Measurements from ENCODE around the gene RBM11. TPM values are rescaled to one million over a fixed set of nuclear protein-coding genes. Genes with fewer than 3 reads are reported as not detected.

Gene RBM11
- total RNA-seq, 1 experiment from 2014 or later, result 1.7 TPM

DNA sequence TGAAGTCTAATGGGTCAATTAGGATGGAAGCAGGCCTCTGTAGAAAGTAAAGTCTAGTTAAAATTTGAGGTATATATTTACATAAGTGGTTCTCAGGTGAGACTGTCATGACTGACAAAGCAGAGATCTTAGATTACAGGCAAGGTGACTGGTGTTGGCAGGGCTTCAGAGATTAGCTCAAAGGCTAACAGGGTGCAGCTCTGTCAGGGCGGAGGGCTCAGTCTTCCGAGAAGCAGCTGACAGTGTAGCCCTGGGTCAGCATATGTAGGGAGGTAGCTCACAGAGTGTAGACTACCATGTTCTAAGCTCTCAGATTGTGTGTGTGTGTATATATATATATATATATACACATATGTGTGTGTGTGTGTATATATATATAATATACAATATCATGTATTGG, 54.7 kb downstream of the RBM11 start:
- Mint-ChIP-seq H3K9me3 (ENCODE audit: low read depth, unreplicated experiment) (no peaks in the 10 kb centered on the region), H3K4me1 (ENCODE audit: low read depth, unreplicated experiment) (no peaks in the 10 kb centered on the region), H3K36me3 (ENCODE audit: insufficient read depth, unreplicated experiment) (no peaks in the 10 kb centered on the region), H3K4me3 (ENCODE audit: low read depth, unreplicated experiment) (no peak overlapping the region), H3K27ac (ENCODE audit: unreplicated experiment) (no peak overlapping the region), H3K27me3 (ENCODE audit: unreplicated experiment) (peaks cover 10% of the 10 kb centered on the region)
- DNase-seq, result no peak
- no TSS peak for BruUV-seq (replicated peaks)
- intact Hi-C loops (cut with micrococcal nuclease; ENCODE audit: unreplicated experiment), result no loop called here
- CTCF ChIA-PET, result no interaction called here
- TF ChIP-seq, protein P1, sequence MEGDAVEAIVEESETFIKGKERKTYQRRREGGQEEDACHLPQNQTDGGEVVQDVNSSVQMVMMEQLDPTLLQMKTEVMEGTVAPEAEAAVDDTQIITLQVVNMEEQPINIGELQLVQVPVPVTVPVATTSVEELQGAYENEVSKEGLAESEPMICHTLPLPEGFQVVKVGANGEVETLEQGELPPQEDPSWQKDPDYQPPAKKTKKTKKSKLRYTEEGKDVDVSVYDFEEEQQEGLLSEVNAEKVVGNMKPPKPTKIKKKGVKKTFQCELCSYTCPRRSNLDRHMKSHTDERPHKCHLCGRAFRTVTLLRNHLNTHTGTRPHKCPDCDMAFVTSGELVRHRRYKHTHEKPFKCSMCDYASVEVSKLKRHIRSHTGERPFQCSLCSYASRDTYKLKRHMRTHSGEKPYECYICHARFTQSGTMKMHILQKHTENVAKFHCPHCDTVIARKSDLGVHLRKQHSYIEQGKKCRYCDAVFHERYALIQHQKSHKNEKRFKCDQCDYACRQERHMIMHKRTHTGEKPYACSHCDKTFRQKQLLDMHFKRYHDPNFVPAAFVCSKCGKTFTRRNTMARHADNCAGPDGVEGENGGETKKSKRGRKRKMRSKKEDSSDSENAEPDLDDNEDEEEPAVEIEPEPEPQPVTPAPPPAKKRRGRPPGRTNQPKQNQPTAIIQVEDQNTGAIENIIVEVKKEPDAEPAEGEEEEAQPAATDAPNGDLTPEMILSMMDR (IDR thresholded peaks at IDR 0.05; ENCODE audit: unreplicated experiment), result no peak

DNA sequence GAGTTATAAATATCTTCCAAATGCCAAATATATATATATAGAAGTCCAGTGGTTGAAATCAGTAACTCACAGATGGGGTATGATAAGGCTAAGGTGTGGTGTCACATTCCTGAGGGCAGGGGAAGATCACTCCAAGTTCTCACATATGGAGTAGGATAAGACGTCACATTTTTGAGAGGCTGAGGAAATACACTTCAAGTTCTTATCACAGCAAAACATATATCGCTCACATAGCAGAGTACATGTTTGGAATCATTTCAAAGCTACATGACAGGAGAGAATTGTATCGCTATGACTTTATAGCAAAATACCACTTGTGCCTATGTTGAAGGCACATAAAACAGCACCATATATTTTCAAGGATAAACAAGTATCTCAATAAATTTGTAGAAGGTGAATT, 55.1 kb downstream of the RBM11 start:
- intact Hi-C loops (cut with micrococcal nuclease; ENCODE audit: unreplicated experiment), result no loop called here
- Mint-ChIP-seq H3K27me3 (ENCODE audit: unreplicated experiment) (peaks cover 10% of the 10 kb centered on the region), H3K9me3 (ENCODE audit: low read depth, unreplicated experiment) (no peaks in the 10 kb centered on the region), H3K4me1 (ENCODE audit: low read depth, unreplicated experiment) (no peaks in the 10 kb centered on the region), H3K36me3 (ENCODE audit: insufficient read depth, unreplicated experiment) (no peaks in the 10 kb centered on the region), H3K27ac (ENCODE audit: unreplicated experiment) (no peak overlapping the region), H3K4me3 (ENCODE audit: low read depth, unreplicated experiment) (no peak overlapping the region)
- TF ChIP-seq, protein P1 (IDR thresholded peaks at IDR 0.05; ENCODE audit: unreplicated experiment), result no peak
- DNase-seq, result no peak
- BruUV-seq (replicated peaks), result no TSS peak
- CTCF ChIA-PET, result no interaction called here

DNA sequence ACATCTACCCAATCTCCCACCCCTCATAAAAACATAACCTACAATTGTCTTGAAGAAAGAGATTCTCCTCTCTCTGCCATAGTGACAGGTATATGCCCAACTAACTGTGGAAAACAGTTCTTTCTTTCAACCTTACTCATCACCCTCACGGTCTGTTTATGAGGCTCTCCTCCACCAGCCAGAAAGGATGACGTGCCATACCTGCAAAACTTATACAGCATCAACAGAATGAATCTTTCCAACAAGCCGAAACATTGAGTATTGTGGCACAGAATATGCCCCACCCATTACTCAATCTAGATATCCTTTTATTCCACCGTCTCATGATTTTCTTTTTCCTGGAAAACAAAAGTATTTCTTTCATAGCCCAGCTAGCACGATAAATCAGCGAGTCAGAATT, 55.7 kb downstream of the RBM11 start:
- BruUV-seq (replicated peaks), result no TSS peak
- no peaks in the 10 kb centered on the region for H3K9me3 Mint-ChIP-seq (ENCODE audit: low read depth, unreplicated experiment)
- CTCF ChIA-PET, result no interaction called here

DNA sequence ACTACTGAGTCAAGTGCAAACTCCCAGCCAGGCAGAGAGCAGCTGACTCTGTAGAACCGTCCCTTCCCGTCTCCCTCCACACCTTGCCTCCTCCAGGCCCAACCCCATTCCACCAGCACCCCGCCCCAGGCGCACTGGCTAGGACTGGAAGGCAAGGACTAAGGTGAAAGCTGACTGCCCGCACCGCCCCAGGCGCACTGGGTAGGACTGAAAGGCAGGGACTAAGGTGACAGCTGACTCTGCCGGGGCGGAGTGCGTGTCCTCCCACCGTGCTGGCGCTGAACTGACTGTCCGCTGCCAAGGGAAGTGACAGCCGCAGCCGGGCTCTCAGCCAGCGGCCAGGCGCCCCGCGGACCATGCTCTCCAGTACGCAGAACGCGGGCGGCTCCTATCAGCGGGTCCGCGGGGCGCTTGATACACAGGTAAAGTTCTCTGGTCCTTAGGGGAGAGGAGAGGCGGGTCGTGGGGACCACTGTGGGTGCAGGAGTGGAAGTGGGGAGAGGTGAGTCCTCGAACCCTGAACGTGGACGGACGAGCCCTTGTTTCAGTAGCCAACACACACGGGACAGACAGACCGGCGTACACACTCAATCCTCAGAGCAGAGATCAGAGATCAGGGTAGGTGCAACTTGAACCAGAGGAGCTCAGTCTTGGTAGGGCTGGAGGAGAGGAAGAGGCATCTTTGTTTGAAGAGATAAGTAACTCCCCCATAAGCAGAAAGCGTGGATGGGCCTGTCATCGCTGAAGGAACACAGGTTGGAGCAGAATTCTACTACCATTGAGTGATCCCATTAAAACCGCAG, 58.0 kb downstream of the RBM11 start:
- intact Hi-C loops (cut with micrococcal nuclease; ENCODE audit: unreplicated experiment), result no loop called here
- peak; percentile 9 for DNase-seq
- no peaks in the 10 kb centered on the region for H3K4me1 Mint-ChIP-seq (ENCODE audit: low read depth, unreplicated experiment)
- TF ChIP-seq, protein P1 (IDR thresholded peaks at IDR 0.05; ENCODE audit: unreplicated experiment), result no peak
- no peak overlapping the region for H3K27ac Mint-ChIP-seq (ENCODE audit: unreplicated experiment)
- no peaks in the 10 kb centered on the region for H3K9me3 Mint-ChIP-seq (ENCODE audit: low read depth, unreplicated experiment)
- peak overlapping the region; percentile 55 for H3K4me3 Mint-ChIP-seq (ENCODE audit: low read depth, unreplicated experiment)
- peaks cover 10% of the 10 kb centered on the region for H3K27me3 Mint-ChIP-seq (ENCODE audit: unreplicated experiment)
- BruUV-seq (replicated peaks), result no TSS peak
- CTCF ChIA-PET, result no interaction called here
- no peaks in the 10 kb centered on the region for H3K36me3 Mint-ChIP-seq (ENCODE audit: insufficient read depth, unreplicated experiment)

More for the DNA sequence above, 55.7 kb downstream of the RBM11 start:
- no peak overlapping the region for H3K4me3 Mint-ChIP-seq (ENCODE audit: low read depth, unreplicated experiment)
- H3K27ac Mint-ChIP-seq (ENCODE audit: unreplicated experiment), result no peak overlapping the region
- no peak for DNase-seq
- no peaks in the 10 kb centered on the region for H3K36me3 Mint-ChIP-seq (ENCODE audit: insufficient read depth, unreplicated experiment)
- no peaks in the 10 kb centered on the region for H3K4me1 Mint-ChIP-seq (ENCODE audit: low read depth, unreplicated experiment)
- intact Hi-C loops (cut with micrococcal nuclease; ENCODE audit: unreplicated experiment), result no loop called here
- peaks cover 10% of the 10 kb centered on the region for H3K27me3 Mint-ChIP-seq (ENCODE audit: unreplicated experiment)
- TF ChIP-seq, protein P1 (IDR thresholded peaks at IDR 0.05; ENCODE audit: unreplicated experiment), result no peak
